NK-92 treated with Interleukin-12 subunit alpha and Interleukin-12 subunit beta, amount 100 ng/mL, for 24 hours (cell line): ENCODE measurements around the gene ST8SIA5.

Source experiments
- DNase-seq: peaks from one replicate; lab custom pipeline; 2025; lab: John Stamatoyannopoulos, UW

Gene ST8SIA5

DNA sequence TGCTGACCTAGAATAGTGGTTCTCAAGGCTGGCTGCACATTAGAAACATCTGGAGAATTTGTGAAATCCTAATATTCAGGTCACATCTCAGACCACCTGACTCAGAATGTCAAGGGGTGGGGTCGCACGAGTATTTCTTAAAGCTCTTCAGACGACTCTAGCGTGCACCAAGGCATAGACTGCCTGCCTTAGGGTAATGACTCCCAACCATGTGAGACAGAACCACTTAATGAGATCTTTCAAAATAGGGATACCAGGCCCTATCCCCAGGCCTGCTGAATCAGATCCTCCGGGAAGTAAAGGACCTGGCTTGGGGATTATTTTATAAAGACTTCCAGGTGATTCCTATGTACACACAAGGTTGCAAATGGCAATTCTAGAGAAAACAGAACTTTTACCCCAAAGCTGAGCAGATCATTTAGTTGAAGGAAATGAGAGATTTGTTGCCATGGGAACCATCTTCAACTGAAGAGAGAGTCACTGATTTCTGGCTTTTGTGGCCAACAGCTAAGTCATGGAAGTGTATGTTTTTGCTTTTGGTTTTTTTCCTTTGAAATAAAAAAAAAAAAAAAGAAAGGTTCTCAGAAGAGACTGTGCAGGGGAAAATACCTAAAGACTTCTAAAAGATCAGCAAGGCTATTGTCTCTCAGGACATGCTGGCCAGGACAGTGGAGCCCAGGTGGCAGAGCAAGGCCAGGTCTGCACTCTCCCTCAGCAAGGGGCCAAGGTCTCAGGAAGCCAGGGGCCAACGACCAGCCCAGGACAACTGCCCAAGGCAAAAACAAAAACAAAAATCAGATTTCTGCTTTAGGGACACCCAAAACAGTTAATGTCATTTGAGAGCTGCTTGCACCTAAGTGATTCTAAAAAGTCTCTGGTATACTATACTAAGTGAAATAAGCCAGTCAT lies 84.5 kb downstream of the ST8SIA5 start:
- DNase-seq: no peak

DNA sequence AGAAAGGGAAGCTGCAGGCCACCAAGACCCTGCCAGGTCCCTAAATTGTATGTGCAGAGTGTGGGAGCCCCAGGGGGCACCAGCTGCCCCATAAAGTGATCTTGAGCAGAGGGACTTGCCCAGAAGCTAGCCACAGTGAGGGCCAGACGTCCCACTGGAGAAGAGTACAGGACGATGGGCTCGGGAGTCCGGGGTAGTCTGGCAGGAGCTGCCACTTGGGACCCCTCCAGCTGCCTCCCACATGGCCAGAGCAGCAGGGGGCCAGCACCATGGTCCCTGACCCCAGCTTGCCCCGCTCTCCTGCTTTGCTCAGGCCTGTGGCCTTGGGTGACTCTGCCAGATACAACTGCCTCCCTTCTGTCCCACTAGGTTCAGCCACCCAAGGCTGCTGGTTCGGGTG lies 88.2 kb downstream of the ST8SIA5 start:
- no peak for DNase-seq

DNA sequence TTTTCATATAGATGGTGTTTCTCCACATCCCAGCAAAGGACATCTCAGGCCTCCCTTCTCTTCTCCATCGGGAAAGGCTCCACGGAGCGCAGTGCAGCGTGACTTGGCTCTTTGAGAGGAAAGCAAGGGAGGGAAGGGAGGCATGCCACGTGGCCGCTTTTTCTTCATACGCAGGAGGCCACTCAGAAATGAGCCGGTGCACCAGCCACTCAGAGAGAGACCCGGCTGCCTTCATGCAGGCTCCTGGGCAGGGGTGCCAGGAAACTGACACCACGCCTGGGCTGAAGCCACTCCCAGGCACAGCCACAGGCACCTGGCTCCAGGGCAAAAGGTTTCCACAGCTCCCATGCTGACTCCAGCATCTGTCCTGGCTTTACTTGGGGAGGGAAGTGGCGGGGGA lies 88.7 kb downstream of the ST8SIA5 start:
- no peak for DNase-seq

DNA sequence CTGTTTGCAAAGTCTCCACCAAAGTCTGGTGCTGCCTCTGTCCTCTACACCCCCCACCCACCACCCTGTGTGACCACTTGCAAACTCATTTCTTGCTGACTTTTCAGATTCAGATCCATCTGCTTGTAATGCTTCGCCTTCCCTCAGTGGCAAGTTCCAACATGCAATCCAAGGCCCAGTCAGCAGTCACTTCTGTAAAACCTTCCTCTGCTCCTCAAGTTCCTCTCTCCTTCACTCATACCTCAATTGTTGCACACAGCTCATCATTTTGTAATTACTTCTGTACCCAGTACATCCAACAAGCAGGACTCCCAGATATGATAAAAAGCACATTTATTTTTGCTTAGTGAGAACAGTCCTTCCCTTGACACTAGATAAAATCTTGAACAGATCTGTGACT lies 93.3 kb downstream of the ST8SIA5 start:
- no peak for DNase-seq

DNA sequence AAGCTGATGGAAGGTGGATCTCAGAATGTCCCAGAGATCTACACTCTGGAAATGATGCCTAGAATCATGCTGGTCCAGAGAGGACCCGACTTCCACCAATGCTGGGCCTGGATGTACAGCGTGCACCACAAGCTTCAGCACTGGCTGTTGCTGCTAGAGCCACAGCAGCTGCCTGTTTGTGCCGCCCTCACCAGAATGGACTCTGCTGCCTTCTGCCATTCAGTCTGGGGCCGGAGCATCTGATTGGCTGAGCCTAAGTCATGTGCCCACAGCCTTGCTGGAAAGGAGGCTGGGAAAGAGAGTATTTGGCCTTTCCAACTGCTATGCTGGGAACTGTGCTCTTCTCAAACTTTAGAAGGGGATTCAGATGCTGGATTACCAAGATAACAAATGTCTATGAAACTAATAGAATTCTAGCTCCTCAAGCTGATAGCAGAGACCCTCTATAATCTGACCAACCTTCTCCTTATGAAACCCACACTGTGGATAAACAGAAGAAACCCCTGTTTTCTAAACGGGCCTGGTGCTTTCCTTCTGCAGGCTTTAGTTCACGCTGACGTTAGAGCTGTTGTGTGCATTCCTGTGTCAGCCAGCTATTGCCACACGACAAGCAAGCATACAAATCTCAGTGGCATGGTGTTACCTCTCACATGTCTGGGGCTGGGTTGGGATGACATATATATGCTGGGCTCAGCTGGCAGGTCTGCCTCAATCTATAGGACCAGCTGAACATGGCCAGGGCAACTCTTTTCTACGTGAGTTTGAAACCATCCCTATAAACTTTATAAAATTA lies 95.7 kb downstream of the ST8SIA5 start:
- DNase-seq: no peak

DNA sequence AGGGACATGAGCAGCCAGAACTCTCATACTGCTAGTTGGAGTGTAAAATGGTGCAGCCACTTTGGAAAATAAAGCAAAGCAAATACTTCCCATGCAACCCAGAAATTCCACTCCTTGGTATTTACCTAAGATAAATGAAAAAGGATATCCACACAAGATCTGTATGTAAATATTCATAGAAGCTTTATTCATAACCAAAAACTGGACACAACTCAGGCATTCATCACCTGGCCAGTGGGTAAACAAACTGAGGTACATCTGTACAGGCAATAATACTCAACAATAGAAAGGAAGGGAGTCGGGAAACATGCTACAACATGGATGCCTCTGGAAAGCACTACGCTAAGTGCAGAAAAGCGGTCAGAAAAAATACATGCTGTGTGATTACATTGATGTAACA lies 97.4 kb downstream of the ST8SIA5 start:
- no peak for DNase-seq

DNA sequence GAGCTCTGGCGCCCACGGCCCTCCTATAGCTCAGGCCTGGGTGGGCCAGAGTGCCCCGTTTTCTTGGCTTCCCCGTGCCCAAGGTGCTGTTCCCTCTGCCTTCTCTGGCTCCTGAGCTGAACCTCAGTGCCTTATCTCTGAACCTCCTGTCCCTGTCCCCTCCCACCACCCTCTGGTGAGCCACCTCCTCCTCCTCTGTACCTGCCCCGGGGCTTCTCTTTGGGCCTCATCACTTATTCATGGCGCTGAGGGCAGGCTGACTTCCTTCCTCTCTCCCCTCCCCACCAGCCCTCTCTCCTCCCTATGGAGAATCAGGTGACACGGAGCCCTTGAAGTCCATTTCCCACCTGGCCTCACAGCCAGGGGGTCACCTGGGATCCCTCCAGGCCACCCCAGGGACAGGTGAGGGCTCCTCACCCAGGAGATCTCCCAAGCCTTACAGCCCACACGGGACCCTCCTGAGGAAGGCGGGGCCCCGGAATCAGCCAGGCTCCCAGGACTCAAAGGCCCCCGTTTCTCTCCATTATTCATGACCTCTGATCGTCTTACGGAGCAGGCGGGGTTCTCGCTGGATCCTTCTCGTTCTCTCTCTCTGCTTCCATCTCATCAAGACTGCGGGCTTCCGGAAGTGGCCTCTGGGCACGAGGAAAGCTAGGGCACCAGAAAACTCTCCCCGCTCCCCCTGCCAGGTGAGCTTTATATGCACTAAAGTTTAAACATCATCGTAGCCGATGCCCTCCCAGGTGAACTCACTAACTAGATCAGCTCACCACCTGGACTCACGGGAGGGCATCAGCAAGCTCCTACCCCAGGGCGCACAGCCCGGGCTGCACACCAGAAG lies 99.5 kb downstream of the ST8SIA5 start, which contains the start of gene LOXHD1:
LOXHD1 (minus strand) TSS at position 106 of the 841 bp plus-strand sequence. CDS start 187 bp downstream, outside the sequence.
- no peak for DNase-seq

DNA sequence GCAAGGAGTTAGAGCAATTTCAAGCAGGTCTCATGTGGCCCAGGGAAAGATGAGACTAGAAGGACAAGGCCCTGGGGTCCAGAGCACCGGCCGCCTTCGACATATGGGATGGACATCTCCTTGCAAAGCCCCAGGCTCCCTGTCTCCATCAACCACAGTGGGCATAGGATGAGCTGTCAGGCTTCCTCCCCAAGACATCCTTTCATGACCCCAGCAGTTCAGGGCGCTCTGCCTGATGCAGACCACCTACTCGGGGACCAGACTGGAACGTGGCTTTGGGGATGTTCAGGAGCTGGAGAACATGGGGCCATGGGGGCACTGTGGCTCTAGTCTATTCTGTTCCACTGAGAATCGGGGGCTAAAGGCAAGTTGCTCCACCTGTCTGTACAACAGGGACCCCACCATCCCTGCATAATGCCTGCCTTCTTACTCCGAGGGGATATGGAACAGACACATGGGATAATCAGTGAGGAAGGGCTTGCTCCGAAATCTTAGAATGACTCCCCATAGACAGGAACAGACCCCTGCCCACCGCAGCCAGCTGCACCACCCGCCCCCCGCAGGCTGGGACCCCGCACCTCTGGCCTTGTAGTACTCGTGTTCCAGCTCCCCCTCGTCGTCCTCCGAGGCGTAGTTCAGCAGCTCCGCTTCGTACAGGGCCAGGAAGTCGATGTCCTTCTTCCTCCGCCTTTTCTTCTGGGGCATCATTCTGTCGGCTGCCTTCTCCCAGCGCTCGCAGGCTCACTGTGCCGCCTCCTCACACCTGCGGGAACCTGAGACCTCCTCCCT lies 100.3 kb downstream of the ST8SIA5 start:
- no peak for DNase-seq

DNA sequence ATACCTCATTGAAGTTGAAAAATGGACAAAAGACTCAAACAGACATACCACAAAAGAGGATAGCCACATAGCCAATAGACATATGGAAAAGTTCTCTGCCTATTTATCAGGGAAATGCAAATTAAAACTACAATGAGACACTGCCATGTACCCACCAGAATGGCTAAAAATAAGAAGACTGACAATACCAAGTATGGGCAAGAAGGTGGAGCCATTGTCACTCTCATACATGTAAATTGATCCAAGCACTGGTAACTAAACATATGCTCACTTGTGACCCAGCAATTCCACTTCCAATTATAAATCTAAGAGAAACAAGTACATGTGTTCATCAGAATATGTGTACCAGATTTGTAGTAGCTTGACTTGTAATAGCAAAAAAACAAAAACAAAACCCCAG lies 104.5 kb downstream of the ST8SIA5 start:
- no peak for DNase-seq

DNA sequence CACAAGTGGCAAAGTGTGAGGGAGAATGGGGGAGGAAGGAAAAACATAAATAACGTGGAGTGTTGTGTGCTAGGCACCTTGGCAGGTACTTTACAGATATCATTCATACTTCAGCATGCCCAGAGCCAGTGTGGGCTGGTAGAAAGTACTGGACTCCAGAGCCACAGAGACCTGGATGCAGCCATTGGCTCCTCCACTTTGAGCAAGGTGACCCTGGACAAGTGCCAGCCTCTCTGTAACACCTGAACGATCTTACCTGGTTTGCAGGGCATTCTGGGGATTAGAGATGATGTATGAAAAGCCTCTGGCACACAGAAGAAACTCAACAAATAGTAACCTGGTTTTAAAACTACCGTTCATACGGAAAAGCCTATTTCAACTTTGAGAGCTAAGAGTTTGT lies 106.2 kb downstream of the ST8SIA5 start:
- DNase-seq: no peak

DNA sequence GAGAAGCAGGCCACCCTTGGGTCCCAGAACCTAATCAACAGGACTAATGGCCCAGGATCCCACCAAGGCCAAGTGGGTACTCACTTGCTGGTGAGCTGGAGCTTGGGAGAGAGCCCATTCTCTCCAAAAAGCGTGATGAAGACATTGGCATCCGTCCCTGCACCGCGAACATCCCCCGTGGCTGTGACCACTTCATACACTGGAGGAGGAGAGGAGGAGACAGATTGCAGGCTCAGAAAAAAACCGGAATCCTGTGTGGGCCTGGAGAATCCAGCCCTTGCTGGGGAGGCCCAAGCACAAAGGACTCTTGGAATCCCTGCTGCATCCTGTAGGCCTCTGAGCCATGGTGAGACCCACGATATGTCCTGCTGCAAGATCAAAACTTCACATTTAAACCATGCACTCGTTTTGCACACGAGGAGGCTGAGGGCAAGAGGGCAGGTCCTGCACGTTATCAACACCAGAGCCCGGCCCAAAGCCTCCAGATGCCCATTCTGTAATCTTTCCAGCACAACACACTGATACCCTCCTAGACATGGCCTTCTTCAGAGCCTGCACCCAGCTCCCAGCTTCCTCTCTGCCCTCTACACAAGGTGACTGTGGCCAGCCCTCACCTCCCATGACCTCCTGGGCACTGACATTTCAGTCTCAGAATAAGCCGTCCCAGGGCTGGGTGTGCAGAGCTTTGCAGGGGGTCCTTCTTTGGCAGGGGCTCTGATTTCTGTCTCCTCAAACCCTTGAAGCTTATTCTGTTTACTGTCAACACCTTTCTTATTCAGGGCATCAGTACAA lies 107.6 kb downstream of the ST8SIA5 start:
- no peak for DNase-seq

DNA sequence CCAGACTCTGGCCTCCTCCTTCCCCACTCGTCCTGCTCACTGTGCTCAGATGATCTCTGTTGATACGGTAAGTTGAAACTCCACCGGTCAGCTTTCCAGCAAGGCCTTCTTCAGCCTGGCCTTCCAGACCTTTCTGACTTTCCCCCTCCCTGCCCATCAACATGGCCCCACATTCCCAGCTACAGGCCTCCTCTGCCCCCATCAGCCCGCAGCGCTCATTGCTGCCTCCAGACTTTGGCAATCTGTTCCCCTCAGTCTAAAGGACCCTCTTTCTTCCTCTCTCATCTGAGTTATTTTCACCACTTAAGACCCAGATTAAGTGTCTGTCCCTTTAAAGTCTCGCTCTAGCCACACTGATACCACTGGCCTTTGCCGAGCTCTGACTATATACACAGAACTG lies 110.4 kb downstream of the ST8SIA5 start:
- DNase-seq: no peak

DNA sequence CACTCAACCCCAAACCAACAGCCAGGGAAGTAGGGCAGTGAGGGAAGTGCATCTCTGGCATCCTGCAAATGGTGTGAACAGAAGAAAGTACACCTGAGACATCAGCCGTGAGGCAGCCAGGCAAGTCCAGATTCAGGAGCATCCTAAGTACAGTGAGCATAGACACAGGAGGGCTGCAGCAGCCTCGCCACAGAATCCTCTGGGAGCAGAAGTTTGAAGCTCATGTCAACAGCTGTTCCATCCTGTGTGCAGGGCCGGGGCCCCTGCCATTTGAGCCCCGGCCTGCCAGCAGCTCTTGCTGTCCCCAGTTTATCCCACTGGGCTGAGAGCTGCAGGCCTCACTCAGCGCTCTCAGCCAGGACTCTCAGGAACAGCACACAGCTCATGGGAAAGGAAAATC lies 114.3 kb downstream of the ST8SIA5 start:
- DNase-seq: no peak

DNA sequence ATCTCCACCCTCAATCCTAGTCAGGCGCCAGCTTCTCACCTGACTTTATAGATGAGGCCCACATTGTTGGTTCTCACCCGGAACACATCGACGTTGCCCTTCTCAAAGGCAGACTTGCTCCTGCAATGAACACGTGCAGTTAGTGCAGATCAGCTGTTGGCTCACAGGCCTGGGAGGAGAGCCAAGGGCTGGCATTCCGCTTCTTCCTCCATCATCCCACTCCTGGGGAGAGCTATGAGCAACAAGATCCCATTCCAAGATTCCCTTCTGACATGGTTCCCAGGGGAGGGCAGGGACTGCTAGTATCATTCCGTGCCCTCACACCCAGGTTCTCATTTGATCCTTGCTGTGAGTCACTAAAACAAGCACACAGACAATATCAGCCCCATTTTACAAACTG lies 114.9 kb downstream of the ST8SIA5 start:
- DNase-seq: no peak

DNA sequence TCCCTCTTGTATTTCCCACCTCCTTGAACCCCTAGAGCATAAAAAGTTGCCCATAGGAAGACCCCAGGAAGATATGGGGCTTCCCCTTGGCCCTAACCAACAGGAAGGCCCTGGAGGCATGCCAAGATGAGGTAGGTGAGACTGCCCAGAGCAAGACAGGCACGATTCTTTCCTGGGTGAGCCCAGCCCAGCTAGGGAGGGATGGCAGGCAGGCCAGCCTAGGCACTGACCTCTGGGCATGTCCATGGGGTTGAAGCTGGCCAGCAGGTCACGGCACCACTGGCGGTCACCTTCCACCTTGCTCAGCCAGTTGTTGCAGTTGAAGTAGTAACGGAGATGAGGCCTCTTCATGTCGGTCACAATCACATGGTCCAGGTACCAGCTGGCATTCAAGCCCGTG lies 117.5 kb downstream of the ST8SIA5 start:
- no peak for DNase-seq

DNA sequence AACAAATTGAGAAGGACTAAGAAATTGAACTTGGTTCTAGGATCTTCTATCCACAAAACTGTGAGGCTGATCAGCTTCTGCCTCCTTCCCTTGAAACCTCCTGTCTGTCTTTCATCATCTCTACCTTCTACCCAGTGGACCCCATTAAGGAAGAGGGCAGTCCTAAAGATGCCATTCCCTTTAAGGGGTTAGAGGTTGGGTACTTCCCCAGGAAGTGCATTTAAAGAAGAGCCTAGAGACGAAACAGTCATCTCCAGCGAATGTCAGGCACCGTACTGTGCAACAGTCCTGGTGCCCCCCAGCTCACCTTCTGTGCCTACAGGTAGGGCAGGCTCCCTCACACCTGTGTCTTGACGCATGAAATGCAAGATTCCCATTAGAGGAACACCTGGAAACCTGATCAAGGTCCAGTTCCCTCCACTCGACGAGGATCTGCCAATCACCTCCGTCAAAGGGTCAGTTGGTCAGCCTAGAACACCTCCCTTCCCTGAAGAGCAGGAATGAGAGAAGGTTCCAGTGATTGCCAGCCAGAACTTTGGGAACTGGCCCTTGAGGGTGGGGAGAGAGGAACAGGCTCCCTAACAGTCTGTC lies 120.7 kb downstream of the ST8SIA5 start:
- no peak for DNase-seq

DNA sequence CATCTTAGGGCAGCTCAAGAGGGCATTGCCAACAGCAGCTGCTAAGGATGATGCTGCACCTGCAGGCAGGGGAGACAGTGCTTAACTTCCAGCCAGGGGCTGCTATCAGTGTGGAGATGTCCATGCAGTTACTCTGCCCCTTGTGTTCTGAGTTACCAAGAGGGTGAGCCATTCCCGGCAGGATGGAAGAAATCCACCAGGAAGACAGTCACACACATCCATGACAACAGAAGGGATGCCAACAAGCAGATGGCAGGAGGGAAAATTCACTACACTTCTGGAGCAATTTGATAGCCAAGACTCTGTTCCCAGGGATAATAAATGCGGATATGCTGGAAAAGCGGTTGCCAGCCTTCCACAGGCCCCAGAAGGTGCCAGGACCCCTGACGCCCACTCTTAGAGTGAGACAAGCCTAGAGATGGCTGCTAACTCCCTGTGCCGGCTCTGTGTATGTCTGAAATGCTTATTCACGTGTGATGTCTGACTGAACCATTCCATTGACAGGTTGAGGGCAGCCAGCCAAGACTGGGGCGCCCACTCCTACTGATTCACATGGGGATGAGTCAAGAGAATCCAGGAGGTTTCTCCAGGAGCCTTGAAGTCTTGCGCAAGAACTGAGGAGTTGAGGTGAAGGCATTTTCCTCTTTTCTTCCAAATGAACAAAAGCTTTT lies 124.3 kb downstream of the ST8SIA5 start:
- no peak for DNase-seq

DNA sequence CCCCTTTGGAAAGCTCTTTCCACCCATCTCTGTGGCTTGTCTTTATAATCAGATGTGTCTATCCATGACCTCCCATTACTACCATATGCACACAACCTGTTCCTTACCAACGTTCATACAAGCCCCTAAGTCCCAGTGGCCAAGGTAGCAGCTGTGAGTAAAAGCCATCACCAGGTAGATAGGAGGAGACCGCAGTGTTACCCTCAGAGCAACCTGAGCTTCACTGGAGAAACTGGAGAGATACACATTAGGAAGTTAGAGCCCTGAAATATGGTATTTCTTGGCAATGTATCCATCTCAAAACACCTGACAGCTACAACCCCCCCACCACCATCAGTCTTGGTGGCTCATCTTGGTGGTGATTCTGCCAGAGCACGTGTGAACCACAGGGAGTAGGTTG lies 125.9 kb downstream of the ST8SIA5 start:
- no peak for DNase-seq

DNA sequence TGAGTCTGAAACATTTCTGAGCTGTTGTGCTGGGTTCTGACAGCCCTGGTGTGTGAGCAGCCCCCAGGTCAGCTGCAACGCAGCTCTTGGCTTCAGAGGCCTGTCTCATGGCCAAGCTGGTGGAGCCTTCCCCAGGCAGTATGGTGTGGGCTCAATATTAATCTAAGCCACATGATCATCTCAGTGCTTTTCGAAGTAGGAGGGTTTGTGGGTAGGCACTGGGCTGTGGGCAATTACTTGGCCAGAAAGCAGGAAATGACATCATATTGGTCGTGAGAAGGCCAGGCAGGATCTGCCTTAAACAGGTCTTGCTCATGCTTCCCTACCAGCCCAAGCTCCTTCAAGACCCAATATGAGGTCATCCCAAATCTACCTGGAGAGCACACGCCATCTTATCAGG lies 126.7 kb downstream of the ST8SIA5 start:
- peak; percentile 44 for DNase-seq

DNA sequence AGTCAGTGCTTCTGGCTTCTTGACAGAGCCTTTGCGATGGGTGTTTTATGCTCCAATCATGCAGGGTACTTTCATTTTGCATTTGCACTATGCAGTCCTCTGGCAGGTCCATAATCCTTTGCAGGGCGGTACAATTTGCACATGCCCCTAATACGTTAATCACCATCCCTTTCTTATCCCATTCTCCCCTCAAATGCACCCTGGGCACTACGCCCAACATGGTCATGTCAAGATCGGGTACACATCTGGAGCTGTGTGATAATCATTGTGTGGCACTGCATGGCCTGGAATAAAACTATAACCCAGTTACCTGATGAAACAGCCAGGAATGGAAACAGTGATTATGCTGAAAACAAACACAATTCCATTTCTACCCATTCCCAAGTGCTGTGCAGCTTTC lies 127.5 kb downstream of the ST8SIA5 start:
- no peak for DNase-seq
